ENCODE results near the gene MMS19. TPM values are rescaled to one million over a fixed set of nuclear protein-coding genes. Genes with fewer than 3 reads are reported as not detected.
A peak's percentile ranks its signal among the peaks of the same experiment; 100 is the strongest.

The MMS19 gene
- total RNA-seq, 1 donor from 2014 or later: 66.2 TPM

DNA sequence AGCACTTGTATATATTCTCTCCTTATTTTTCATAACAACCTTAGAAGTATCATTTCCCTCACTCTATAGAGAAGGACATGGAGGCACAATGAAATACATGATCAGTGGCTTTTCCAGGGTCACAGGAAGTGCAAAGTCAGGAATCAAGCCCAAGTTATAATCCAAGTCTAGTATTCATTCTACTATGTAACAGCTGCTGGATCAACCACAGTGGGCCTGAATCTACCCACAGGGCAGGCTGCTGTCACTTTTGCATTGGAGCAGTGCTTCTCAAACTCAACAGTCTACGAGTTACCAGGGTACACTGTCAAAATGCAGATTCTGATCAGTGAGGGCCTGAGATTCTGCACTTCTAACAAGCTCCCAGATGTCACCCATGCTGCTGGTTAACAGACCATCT, 34.0 kb downstream of the MMS19 start:
- DNase-seq (ENCODE audit: low spot score): no peak

DNA sequence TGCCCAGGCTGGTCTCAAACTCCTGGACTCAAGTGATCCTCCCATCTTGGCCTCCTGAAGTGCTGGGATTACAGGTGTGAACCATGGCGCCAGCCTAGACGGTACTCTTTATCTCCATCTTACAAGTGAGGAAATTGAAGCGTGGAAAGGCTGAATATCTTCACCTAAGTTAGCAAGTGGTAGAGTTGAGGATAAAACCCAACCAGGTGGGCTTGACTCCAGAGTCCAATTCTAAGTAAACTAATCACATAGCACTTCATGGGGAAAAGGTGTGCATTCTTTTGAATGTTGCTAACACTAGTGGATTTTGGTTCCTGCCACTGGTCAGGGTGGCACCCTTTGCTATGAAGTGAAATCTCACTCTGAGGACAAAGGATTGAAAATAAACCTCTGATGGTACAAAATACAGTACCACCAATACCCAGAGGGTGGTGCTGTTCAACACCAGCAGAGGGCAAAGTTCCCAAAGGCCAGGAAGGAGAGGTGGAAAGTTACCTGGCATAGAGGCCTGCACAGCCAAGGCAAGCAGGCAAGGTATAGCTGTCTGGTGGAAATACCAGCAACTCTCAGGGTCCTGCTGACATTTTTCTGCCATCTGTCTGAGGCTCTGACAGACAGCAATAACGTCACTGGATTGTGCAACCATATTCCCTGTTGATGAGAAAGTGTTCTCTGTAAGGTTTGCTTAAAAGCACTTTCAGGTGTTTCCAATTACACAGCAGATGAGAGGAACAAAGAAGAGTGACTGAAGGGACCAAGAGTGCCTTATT, 34.7 kb downstream of the MMS19 start:
- peak; percentile 42 for DNase-seq (ENCODE audit: low spot score)

DNA sequence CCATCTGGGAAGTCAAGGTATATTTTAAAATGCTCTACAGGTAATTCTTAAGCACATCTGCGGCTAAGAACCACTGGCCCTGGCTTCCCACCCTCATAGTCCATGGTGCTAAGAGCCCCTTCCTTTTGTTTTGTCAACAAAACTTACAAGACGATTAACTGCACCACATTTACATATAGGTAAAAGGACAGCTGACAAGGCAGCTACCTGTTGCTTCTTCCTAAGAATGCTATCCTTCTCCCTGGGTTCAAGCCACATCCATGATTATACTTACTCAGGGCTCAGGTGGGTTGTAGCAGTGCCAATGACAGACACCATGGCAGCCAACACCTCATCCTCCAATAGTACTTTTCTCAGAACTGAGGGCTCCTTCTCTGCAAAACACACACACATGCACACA, 35.9 kb downstream of the MMS19 start:
- DNase-seq (ENCODE audit: low spot score): no peak

DNA sequence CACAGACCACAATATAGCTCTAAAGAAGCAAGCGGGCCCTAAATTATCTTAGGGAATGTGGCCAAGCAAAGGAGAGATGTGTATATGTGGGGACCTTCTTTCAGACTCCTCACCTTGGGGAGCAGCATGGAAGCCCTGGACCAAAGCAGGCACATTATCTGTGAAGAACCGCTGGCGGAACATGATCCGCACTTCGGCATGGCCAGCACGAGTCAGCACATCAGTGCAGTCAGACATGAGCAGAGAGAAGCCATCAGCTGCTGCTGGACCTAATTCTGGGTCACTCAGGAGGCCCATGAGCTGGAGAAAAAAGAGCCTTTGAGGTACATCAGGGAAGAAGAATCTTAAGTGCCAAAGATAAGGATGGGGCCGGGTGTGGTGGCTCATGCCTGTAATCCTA, 38.3 kb downstream of the MMS19 start:
- no peak for DNase-seq (ENCODE audit: low spot score)

DNA sequence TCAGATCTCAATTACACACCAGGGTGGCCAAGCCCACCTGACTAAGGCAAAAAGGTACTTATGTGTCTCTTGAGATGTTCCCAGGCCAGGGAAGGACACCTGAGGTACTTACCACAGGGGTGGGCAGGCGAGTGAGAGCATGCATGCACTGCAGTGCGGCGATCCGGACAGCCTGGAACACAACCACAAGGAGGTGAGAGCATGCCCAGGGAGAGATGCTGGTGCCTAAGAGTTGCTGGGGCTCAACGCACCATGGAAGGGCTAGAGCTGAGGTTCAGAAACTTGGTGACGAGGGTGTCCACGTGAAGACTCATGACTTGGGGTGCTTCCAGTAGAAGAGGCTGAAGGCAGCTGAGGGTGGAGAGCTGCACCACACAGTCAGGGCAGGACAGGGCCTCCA, 39.1 kb downstream of the MMS19 start:
- DNase-seq (ENCODE audit: low spot score): no peak

DNA sequence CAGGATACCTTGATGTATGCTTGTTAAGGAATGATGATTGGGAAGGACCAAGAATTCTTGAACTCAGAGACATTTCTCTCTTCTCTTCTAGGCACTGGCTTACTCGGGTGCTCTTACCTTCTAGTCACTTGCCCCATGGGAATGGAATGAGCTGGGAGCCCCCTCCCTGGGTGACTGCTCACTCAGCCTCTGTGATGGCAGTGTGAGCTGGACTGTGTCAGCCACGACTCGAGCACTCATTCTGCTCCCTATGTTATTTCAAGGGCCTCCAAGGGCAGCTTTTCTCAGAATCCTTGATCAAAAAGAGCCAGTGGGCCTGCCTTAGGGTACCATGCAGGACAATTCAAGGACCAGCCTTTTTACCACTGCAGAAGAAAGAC, 41.5 kb downstream of the MMS19 start:
- no peak for DNase-seq (ENCODE audit: low spot score)

DNA sequence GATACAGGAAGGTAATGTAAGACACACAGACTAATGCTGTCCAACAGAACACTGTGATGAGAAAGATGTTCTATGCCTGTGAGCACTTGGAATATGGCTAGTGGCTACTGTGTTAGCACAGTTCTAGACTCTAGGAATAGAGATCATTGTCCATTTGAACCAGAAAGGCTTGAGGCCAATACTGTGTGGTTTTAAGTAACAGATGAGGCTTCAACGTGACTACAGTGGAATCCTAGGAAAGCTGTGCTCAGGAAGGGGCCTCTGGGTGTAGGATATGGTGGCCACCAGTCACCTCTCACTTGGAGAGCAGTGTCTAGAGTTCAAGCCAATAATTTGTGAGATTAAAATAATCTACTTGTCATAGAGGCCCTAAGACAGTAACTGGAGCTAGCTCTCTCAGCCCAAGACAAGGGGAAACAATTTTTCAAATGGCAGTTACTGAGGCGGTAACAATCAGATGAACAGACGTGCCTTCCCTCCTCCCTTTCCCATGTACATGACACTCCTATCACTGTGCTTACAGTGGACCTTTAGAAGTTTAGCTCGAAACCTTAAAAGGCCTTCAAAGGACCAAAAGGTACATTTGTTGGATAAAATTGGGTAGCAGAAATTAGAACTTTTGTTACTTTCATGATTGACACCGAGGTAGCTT, 42.1 kb downstream of the MMS19 start:
- no peak for DNase-seq (ENCODE audit: low spot score)

DNA sequence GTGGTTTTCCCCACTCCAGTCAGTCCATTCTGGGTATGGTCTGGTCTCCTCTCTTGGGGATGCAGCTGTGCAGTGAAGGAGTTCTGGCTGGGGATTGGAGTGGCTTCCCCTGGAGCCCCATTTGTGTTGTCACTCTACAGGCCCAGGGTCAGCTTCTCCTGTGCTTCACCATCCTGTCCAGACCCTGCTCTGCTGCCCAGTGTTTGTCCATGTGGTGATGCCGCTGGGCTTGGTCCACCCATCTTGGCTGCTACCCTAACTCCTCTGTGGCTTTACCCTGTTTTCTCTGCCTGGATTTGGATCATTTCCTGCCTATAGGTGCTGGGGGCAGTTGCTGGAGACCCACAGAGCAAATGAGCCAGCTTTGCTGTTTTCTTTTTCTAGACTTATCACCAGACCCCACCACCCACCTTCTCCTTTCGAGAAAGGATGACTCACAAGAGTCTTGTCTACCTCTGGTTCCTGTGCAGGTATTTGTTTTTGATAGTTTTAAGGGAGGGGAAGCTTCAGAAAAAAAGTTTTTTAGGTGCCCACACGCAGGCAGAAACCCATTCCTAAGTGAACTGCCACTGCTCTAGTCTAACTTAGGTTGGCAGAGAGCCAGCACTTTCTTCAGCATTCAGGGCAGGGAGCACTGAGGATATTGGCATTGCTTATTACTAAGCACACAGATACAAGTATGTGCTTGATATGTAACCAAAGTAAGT, 43.7 kb downstream of the MMS19 start:
- peak; percentile 64 for DNase-seq (ENCODE audit: low spot score)

DNA sequence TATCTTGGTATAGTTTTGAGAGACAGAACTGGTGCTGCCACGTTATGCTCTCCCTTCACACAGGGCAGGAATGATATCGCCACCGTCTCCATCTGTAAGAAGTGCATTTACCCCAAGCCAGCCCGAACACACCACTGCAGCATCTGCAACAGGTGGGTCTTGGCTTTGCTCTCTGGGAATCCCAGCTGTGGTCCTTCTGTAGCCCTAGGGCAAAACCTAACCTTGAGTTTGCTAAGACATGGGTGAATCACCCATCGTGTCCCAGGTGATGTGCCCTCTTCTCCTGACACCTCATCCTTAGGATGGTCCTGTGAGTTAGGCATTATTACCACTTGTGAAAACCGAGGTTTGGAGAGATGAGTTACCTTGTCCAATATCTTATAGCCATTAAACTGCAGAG, 45.9 kb downstream of the MMS19 start:
- DNase-seq (ENCODE audit: low spot score): no peak

DNA sequence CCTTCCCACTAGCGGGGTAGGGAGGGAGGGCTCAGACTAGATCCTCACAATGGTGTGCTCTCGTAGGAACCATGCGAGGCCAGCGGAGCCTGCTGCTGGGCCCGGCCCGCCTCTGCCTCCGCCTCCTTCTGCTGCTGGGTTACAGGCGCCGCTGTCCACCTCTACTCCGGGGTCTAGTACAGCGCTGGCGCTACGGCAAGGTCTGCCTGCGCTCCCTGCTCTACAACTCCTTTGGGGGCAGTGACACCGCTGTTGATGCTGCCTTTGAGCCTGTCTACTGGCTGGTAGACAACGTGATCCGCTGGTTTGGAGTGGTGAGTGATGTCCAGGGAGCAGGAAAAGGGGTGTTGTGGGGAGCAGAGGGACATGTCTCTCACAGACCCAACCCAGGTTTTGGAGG, 46.6 kb downstream of the MMS19 start:
- no peak for DNase-seq (ENCODE audit: low spot score)

DNA sequence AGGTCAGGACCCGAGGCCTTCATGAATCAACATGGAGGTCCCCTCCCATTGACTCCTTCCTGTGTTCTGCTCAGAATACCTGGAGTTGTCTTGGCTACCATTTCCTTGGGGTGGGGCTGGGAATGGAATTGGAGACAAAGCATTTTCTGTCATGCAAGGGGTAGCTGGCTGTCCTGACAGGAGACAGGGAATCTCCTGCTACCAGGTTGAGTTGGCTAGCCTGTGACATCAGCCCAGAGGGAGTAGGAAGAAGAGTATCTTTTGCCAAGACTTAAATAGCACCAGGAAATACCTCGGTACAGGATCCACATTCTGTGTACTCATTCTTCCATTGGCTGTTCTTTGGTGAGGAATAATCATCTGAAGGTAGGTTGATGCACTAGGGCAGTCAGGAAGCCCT, 47.4 kb downstream of the MMS19 start:
- no peak for DNase-seq (ENCODE audit: low spot score)

DNA sequence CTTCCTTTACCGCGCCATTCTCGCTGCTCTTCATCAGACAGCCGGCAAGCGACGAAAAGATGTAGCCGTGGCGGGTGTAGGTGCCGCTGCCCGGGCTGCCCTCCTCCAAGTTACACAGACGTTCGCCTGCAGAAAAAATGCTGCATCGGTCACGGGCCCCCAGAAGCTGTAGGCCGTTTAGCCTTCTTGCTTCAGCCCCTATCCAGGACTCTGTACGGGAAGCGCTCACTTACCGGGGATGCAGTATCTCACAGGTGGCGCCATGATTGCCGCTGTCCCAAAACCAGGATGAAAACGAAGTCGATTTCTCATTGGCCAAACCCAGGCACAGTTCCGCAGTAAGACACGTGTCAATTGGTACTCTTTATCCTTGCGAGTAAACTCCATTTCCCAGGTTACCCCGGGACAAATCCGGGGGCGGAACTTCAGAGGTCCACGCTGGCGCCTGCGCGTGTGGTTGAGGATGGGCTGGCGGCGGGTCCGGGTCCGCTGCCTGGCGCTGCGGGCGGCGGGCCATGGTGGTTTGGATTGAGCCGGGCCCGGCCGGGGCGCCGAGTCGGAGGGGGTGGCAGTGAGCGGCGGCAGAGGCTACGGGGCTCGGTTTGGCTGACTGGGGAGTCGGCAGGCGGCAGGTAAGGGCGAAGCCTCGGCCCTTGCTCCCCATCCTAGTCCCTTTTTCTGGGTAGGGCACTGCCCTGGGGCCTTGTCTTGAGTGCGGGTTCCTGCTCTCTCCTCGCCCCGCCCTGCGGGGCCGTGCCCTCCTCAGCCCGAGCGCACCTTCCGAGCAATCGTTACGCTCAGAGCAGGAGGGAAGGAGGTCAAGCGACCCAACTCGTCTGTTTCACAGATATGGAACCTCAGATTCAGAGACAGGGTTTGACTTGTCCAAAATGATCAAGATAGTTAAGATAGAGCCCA, 52.2 kb downstream of the MMS19 start, which contains the start of the genes EXOSC1 and ZDHHC16:
Gene EXOSC1, minus strand, starts transcription at position 285 of the 918 bp plus-strand sequence. Its CDS starts 21 bp downstream, at position 264.
Gene ZDHHC16, plus strand, starts transcription at position 454 of the 918 bp plus-strand sequence. CDS start 5,501 bp downstream, outside the sequence.
- DNase-seq (ENCODE audit: low spot score): peak; percentile 99

DNA sequence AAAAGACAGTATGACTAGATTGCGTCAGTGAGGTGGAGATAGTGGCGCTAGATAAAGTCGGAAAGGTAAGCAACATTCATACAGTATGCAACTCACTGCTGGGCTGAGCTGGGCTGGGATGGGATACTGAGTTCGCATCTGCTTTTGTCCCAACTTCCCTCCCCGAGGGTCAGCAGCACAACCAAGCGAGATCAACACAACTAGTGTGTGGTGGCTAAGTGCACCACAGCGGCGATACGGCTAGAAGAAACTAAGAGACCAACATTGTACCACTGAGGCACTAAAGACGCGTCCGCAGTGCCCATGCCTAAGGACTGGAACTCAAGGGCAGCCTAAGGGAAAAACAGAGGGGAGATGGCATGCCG, 52.9 kb downstream of the MMS19 start:
- DNase-seq (ENCODE audit: low spot score): no peak

DNA sequence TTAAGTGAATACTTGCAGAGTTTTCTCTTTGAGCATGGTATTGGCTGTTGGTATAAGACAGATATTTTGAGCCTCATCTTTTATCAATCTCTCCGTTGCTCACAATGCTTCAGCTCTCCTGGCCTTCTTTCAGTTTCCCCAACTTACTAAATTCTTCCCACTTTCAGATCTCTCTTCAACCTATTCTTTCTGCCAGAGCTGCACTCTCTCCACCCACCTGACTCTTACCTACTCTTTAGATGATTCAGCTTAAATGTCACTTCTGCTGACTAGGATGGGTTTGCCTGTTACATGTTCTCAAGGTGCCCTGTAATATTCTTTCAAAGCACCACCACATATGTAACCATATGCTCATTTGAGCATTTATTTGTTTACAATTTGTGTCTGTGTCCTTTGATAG, 54.0 kb downstream of the MMS19 start:
- DNase-seq (ENCODE audit: low spot score): no peak

DNA sequence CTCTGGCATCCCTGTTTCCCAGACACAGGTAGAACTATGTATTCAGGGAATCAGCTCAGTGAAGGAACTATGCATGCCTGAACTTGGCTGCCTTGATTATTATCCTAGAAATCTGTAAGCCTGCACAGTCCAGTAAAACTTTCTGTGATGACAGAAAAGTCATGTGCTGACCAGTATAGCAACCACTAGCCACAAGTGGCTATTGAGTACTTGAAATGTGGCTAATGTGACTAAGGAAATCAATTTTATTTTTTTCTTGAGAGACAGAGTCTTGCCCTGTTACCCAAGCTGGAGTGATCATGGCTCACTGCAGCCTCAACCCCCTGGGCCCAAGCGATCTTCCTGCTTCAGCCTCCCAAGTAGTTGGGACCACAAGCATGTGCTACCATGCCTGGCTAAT, 55.9 kb downstream of the MMS19 start:
- no peak for DNase-seq (ENCODE audit: low spot score)

DNA sequence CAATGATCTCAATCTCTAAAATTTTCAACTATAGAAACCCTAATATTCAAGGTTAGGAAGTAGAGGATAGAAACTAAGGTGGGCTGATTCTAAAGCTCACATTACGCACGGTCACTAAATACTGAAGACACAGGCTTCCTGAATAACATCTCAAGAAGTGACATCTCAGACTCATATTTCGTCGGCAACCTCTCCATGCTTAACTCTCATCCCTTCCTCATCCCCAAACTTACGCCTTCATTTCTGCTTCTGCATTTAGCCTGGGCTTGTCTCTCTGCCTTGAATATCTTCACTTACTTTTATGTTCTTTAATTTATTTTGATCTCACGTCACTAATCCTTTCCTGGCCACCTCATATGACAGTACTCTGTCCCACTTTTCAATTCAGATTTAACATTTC, 63.0 kb downstream of the MMS19 start:
- no peak for DNase-seq (ENCODE audit: low spot score)

DNA sequence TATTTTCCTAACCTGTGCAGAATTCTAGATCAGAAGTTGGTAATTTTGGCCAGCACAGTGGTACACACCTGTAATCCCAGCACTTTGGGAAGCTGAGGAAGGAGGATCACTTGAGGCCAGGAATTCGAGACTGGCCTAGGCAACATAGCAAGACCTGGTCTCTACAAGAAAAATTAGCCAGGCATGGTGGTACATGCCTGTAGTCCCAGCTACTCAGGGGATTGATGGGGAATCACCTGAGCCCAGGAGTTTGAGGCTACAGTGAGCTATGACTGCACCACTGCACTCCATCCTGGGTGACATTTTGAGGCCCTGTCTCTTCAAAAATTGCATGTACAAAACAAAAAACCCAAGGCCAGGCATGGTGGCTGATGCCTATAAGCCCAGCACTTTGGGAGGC, 63.7 kb downstream of the MMS19 start:
- no peak for DNase-seq (ENCODE audit: low spot score)

DNA sequence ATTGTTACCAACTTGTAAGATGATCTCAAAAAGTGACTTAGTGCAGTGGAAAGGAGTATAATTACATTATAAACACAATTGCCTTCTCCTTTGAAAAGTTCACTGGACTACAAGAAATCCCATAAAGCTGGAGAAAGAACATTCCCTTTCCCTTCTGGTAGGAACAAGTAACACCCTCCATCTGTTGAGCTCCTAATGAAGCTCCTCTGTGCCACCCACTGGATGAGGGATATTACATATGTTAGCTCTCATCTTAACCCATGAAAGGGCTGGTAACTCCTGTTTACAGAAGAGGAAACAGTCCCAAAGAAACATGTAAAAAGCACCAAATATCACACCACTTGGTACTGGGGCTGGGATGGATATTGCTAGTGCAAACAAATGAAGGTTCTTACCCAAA, 64.2 kb downstream of the MMS19 start:
- DNase-seq (ENCODE audit: low spot score): no peak

DNA sequence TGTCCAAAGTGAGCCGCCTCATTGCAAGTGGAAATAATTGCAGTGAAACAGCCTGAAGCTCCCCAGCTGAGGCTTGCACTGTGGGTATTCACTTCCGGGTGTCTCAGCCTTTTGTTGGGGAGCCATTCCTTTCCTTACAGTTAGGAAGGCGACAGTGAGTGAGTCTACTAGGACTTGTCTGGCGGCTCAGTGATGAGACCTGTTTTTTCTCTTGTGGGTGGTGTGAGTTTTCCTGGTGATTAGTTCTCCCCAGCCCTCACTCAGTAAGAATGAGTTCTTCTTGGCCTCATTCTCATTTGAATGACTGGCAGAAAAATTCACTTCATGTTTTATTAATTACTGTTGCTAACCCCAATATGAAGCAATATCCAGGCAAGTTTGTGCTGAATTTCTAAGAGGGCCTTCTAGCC, 69.6 kb downstream of the MMS19 start:
- DNase-seq (ENCODE audit: low spot score): no peak

DNA sequence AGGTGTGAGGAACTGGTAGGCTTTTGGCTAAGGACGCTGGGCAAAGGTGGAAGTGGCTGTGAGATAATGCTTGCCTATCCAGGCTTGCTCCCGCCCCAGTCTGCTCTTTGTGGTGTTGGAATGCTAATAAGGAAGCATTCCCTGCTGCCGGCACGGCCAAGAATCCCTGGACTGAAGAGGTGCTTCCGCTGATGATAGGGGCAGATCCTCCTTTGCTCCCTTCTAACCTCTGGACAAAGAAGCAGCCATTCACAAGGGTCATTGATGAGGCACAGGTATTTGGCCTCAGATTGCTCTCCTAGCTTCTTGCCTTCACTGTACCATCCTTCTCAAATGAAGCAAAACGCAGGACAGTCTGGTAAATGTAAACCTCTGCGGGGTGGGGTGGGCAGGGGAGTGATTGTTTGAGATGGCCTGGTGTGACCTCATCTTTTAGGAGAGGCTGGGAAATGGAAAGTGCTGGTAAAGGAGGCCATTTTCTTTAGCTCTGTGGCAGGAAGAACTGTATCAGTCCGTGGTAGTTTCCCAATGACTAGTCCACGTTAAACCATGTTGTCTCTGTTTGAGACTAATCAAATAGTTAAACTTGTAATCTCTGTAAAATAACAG, 70.5 kb downstream of the MMS19 start:
- DNase-seq (ENCODE audit: low spot score): no peak

Data from umbilical cord (tissue), 2 donors.